NCI-H510A (cell line): Measurements from ENCODE around the gene MUC13.

ENCODE experiments used
- DNase-seq: peaks from one replicate; lab custom pipeline; 2025; lab: John Stamatoyannopoulos, UW

MUC13 gene

GRCh38 chr3:124873226-124873625 is 61.3 kb downstream of the MUC13 start:
- no peak for DNase-seq

GRCh38 chr3:124867511-124867910 is 67.0 kb downstream of the MUC13 start:
- no peak for DNase-seq

- DNase-seq = no peak
Observed at GRCh38 chr3:124862006-124862405, 72.5 kb downstream of the MUC13 start.

- DNase-seq = no peak
Observed at GRCh38 chr3:124861041-124861440, 73.5 kb downstream of the MUC13 start.

GRCh38 chr3:124860599-124860998 is 74.0 kb downstream of the MUC13 start:
- DNase-seq = no peak

- DNase-seq = no peak
Observed at GRCh38 chr3:124859025-124859424, 75.5 kb downstream of the MUC13 start.

- no peak for DNase-seq
Observed at GRCh38 chr3:124858275-124858674, 76.3 kb downstream of the MUC13 start.

GRCh38 chr3:124856677-124857076 is 77.9 kb downstream of the MUC13 start:
- DNase-seq = no peak
